ENCODE data around the gene HSDL2. TPM values are rescaled to one million over a fixed set of nuclear protein-coding genes. Genes with fewer than 3 reads are reported as not detected.

The HSDL2 gene
- total and polyA plus RNA-seq, 2 of the 4 experiments (the other 2 are of a cell fraction) = 17.7 to 65.8 TPM

GRCh38 chr9:112489876-112490666 is 110.2 kb downstream of the HSDL2 start:
- in situ Hi-C loops (cut with MboI; ENCODE audit: low sequenced_read_pairs) = no loop called here
- no peak overlapping the region for H3K4me2 ChIP-seq (ENCODE audit: low read depth, low read length)
- no peak overlapping the region for H4K91ac ChIP-seq (ENCODE audit: insufficient read depth, low read depth, low read length)
- dilution Hi-C loops (cut with HindIII; ENCODE audit: low sequenced_read_pairs, unreplicated experiment) = no loop called here
- H3K79me1 ChIP-seq (ENCODE audit: low read depth in 1 of 2, low read length in 2 of 2) = peaks cover 7 to 19% of the 10 kb centered on the region in 2 experiments; a peak in 3 of 4 replicates
- no peak overlapping the region for H2BK120ac ChIP-seq (ENCODE audit: low read depth, low read length)
- peaks cover 7% of the 10 kb centered on the region for H3K9me3 ChIP-seq (ENCODE audit: control insufficient read depth, insufficient read depth, low read length)
- H3K4me3 ChIP-seq (ENCODE audit: insufficient read depth, low read depth, low read length) = no peak overlapping the region
- H3K14ac ChIP-seq (replicated peaks; ENCODE audit: low read depth, low read length) = no peak overlapping the region
- no peak overlapping the region for H2AK9ac ChIP-seq (replicated peaks; ENCODE audit: low read depth, low read length, poor library complexity)
- no peak overlapping the region for H2BK5ac ChIP-seq (ENCODE audit: low read depth, low read length, poor library complexity, severe bottlenecking)
- H3K27me3 ChIP-seq (ENCODE audit: control insufficient read depth, insufficient read depth, low read length) = no peaks in the 10 kb centered on the region
- H2BK20ac ChIP-seq (ENCODE audit: low read depth, low read length) = no peak overlapping the region
- DNase-seq = no peak
- H4K5ac ChIP-seq (ENCODE audit: low read depth, low read length) = no peak overlapping the region
- no peak overlapping the region for H3K27ac ChIP-seq (ENCODE audit: insufficient read depth, low read length)
- no peak overlapping the region for H2AK5ac ChIP-seq (ENCODE audit: low read depth, low read length)
- H4K8ac ChIP-seq (ENCODE audit: low read depth in 2 of 2, low read length in 2 of 2) = no peak overlapping the region
- H3K23ac ChIP-seq (ENCODE audit: low read depth, low read length) = no peak overlapping the region
- no peak overlapping the region for H2BK15ac ChIP-seq (ENCODE audit: low read depth, low read length)
- no peak for ATAC-seq (ENCODE audit: low read depth)
- peaks cover 6% of the 10 kb centered on the region; the same call in 1 of the 2 replicates for H3K4me1 ChIP-seq (ENCODE audit: control insufficient read depth, insufficient read depth, low read length)
- no TSS peak for BruUV-seq (replicated peaks)
- H3K36me3 ChIP-seq (ENCODE audit: control insufficient read depth, insufficient read depth, low read length) = peaks cover 3% of the 10 kb centered on the region; the same call in 1 of the 2 replicates
- TF ChIP-seq MXI1 (IDR thresholded peaks at IDR 0.05; ENCODE audit: borderline replicate concordance, low read depth, low read length) (no peak), CHD1 (IDR thresholded peaks at IDR 0.05; ENCODE audit: low read depth, low read length) (no peak)
- H4K20me1 ChIP-seq (ENCODE audit: insufficient read depth, low read length) = no peaks in the 10 kb centered on the region; the same call in 1 of the 2 replicates
- peaks cover 5% of the 10 kb centered on the region for H3K9me1 ChIP-seq (ENCODE audit: insufficient read depth, low read length)
- intact Hi-C loops (cut with micrococcal nuclease) = loop anchor here (5.0 to 10.0 kb wide), 2 partner anchors 67 to 135 kb away; no protein-coding TSS in a partner anchor
- H3K4ac ChIP-seq (ENCODE audit: low read depth, low read length) = no peak overlapping the region
- POLR2A ChIA-PET (ENCODE audit: unreplicated experiment) = no interaction called here
- WGBS, 2 experiments (ENCODE audit: extremely low coverage in 2 of 2, insufficient read length in 1 of 2) = no CpG with 5 or more reads among the region's 4 CpGs
- H3K56ac ChIP-seq (ENCODE audit: extremely low read depth, insufficient read depth, low read length) = no peak overlapping the region
- no peak overlapping the region for H3K9ac ChIP-seq (ENCODE audit: low read depth, low read length)
- CTCF ChIA-PET = interaction anchor here (0.6 to 1.2 kb wide), 2 partner anchors 8 to 91 kb away, joined by 3 read pairs; no protein-coding TSS in a partner anchor
- no peak overlapping the region for H2AFZ ChIP-seq (replicated peaks; ENCODE audit: low read length, poor library complexity)
- H3K18ac ChIP-seq (ENCODE audit: low read depth, low read length) = no peak overlapping the region
